IMR-90 (cell line): ENCODE results near the gene MAP3K5. TPM values are rescaled to one million over a fixed set of nuclear protein-coding genes. Genes with fewer than 3 reads are reported as not detected.

ENCODE experiments used
- ATAC-seq: fragments of 200-7000 bp; cut with Tn5 transposase; 2 replicates; pipeline ENCODE4 v1.9.1; 2020; ENCODE audit warnings: low read depth, mild to moderate bottlenecking, moderate library complexity
- BruUV-seq: library from RNA; stranded (reverse); fragments of 400-500 nt; replicated peaks from 2 replicates; lab custom pipeline; 2021; lab: Mats Ljungman, UMichigan
- CTCF ChIA-PET: fragments of 300-600 bp; formaldehyde crosslinking; extraction: SDS; loops from one replicate; lab custom pipeline; 2021; ENCODE audit warnings: antibody characterized with exemption; lab: Yijun Ruan, JAX
- POLR2A ChIA-PET: fragments of 300-600 bp; sonication (Branson Sonifier 250); formaldehyde crosslinking; loops from one replicate; lab custom pipeline; 2022; ENCODE audit warnings: antibody characterized with exemption; ENCODE audit not compliant: unreplicated experiment; lab: Charles Lee
- DNase-seq: peaks from one replicate; pipeline ENCODE4 v3.0.0; 2013
- H2AFZ ChIP-seq: replicated peaks from 2 replicates; pipeline ENCODE3; 2013; ENCODE audit warnings: low read length, mild to moderate bottlenecking; ENCODE audit not compliant: poor library complexity
- H2AK5ac ChIP-seq: 2 replicates; pipeline ENCODE4 v1.6.1; 2013; ENCODE audit warnings: low read depth, low read length, inconsistent platforms
- H2AK9ac ChIP-seq: replicated peaks from 2 replicates; pipeline ENCODE3; 2013; ENCODE audit warnings: mild to moderate bottlenecking, low read depth, low read length, moderate library complexity; ENCODE audit not compliant: poor library complexity
- H2BK120ac ChIP-seq: 2 replicates; pipeline ENCODE4 v1.6.1; 2013; ENCODE audit warnings: low read depth, low read length, inconsistent platforms
- H2BK15ac ChIP-seq: 3 replicates; pipeline ENCODE4 v1.6.1; 2013; ENCODE audit warnings: low read depth, low read length, inconsistent platforms
- H2BK20ac ChIP-seq: 2 replicates; pipeline ENCODE4 v1.6.1; 2013; ENCODE audit warnings: low read depth, mild to moderate bottlenecking, inconsistent platforms, low read length, moderate library complexity
- H2BK5ac ChIP-seq: 2 replicates; pipeline ENCODE4 v1.6.1; 2013; ENCODE audit warnings: mild to moderate bottlenecking, low read depth, low read length, inconsistent platforms; ENCODE audit not compliant: poor library complexity, severe bottlenecking
- H3K14ac ChIP-seq: replicated peaks from 2 replicates; pipeline ENCODE4 v1.6.1; 2013; ENCODE audit warnings: low read depth, low read length, inconsistent platforms
- H3K18ac ChIP-seq: 2 replicates; pipeline ENCODE4 v1.6.1; 2013; ENCODE audit warnings: low read depth, low read length, control low read depth
- H3K23ac ChIP-seq: 2 replicates; pipeline ENCODE4 v1.6.1; 2013; ENCODE audit warnings: low read depth, low read length, inconsistent platforms
- H3K27ac ChIP-seq: 2 replicates; pipeline ENCODE4 v1.5.1; 2013; ENCODE audit warnings: mild to moderate bottlenecking, control low read depth, low read length; ENCODE audit not compliant: insufficient read depth
- H3K27me3 ChIP-seq: 2 replicates; pipeline ENCODE4 v1.6.1; 2013; ENCODE audit warnings: low read length; ENCODE audit not compliant: control insufficient read depth, insufficient read depth
- H3K36me3 ChIP-seq: 2 replicates; pipeline ENCODE4 v1.6.1; 2013; ENCODE audit warnings: low read length, mixed read lengths; ENCODE audit not compliant: control insufficient read depth, insufficient read depth
- H3K4ac ChIP-seq: 2 replicates; pipeline ENCODE4 v1.6.1; 2013; ENCODE audit warnings: low read depth, low read length, inconsistent platforms
- H3K4me1 ChIP-seq: 2 replicates; pipeline ENCODE4 v1.6.1; 2013; ENCODE audit warnings: low read length, mixed read lengths; ENCODE audit not compliant: control insufficient read depth, insufficient read depth
- H3K4me2 ChIP-seq: 2 replicates; pipeline ENCODE4 v1.6.1; 2013; ENCODE audit warnings: low read depth, mild to moderate bottlenecking, control low read depth, low read length, moderate library complexity
- H3K4me3 ChIP-seq: 2 replicates; pipeline ENCODE4 v1.5.1; 2013; ENCODE audit warnings: low read depth, mild to moderate bottlenecking, control low read depth, low read length, moderate library complexity; ENCODE audit not compliant: insufficient read depth
- H3K56ac ChIP-seq: 2 replicates; pipeline ENCODE4 v1.6.1; 2013; ENCODE audit warnings: low read length, inconsistent platforms; ENCODE audit not compliant: insufficient read depth; ENCODE audit errors: extremely low read depth
- H3K79me1 ChIP-seq, 2 experiments: 2 replicates each; pipeline ENCODE4 v1.6.1; 2013; ENCODE audit warnings: low read length in 2 of 2, inconsistent platforms in 1 of 2, low read depth in 1 of 2
- H3K9ac ChIP-seq: 2 replicates; pipeline ENCODE4 v1.6.1; 2013; ENCODE audit warnings: low read depth, low read length, control low read depth
- H3K9me1 ChIP-seq: 2 replicates; pipeline ENCODE4 v1.6.1; 2013; ENCODE audit warnings: low read length, inconsistent platforms; ENCODE audit not compliant: insufficient read depth
- H3K9me3 ChIP-seq: 2 replicates; pipeline ENCODE4 v1.6.1; 2013; ENCODE audit warnings: low read length; ENCODE audit not compliant: control insufficient read depth, insufficient read depth
- H4K20me1 ChIP-seq: 2 replicates; pipeline ENCODE4 v1.6.1; 2013; ENCODE audit warnings: low read length, inconsistent platforms; ENCODE audit not compliant: insufficient read depth
- H4K5ac ChIP-seq: 2 replicates; pipeline ENCODE4 v1.6.1; 2013; ENCODE audit warnings: mild to moderate bottlenecking, low read depth, low read length, control low read depth
- H4K8ac ChIP-seq, 2 experiments: 2 replicates each; pipeline ENCODE4 v1.6.1; 2013; ENCODE audit warnings: low read depth in 2 of 2, low read length in 2 of 2, control low read depth in 1 of 2, inconsistent platforms in 1 of 2
- H4K91ac ChIP-seq: 2 replicates; pipeline ENCODE4 v1.6.1; 2013; ENCODE audit warnings: low read depth, low read length, inconsistent platforms; ENCODE audit not compliant: insufficient read depth
- BHLHE40 ChIP-seq: fragments of 150-350 bp; IDR thresholded peaks from 2 replicates; pipeline ENCODE4 v1.6.1; 2016; ENCODE audit warnings: mild to moderate bottlenecking, low read depth, low read length
- CEBPB ChIP-seq: IDR thresholded peaks from 2 replicates; pipeline ENCODE4 v1.6.1; 2012; ENCODE audit warnings: low read depth, low read length, improper control_type of control experiment
- CHD1 ChIP-seq: IDR thresholded peaks from 2 replicates; pipeline ENCODE4 v1.6.1; 2012; ENCODE audit warnings: low read depth, low read length, improper control_type of control experiment
- CTCF ChIP-seq: conservative IDR thresholded peaks from 2 replicates; pipeline ENCODE4 v1.5.1; 2012; ENCODE audit warnings: mild to moderate bottlenecking, low read depth, low read length, improper control_type of control experiment
- ELK1 ChIP-seq: fragments of 150-350 bp; IDR thresholded peaks from 2 replicates; pipeline ENCODE4 v1.6.1; 2016; ENCODE audit warnings: low read depth, mild to moderate bottlenecking, low read length, moderate library complexity, borderline replicate concordance
- FOS ChIP-seq: fragments of 150-350 bp; IDR thresholded peaks from 2 replicates; pipeline ENCODE4 v1.6.1; 2016; ENCODE audit warnings: low read depth, low read length
- MAFK ChIP-seq: IDR thresholded peaks from 2 replicates; pipeline ENCODE4 v1.6.1; 2012; ENCODE audit warnings: low read depth, low read length, improper control_type of control experiment
- MAZ ChIP-seq: IDR thresholded peaks from 2 replicates; pipeline ENCODE4 v1.6.1; 2012; ENCODE audit warnings: low read depth, mild to moderate bottlenecking, low read length, improper control_type of control experiment, moderate library complexity, borderline replicate concordance
- MXI1 ChIP-seq: IDR thresholded peaks from 2 replicates; pipeline ENCODE4 v1.6.1; 2012; ENCODE audit warnings: low read depth, mild to moderate bottlenecking, low read length, moderate library complexity, borderline replicate concordance
- NFE2L2 ChIP-seq: fragments of 150-350 bp; IDR thresholded peaks from 2 replicates; pipeline ENCODE4 v1.6.1; 2016; ENCODE audit warnings: low read depth, mild to moderate bottlenecking, low read length
- POLR2A ChIP-seq: IDR thresholded peaks from 2 replicates; pipeline ENCODE4 v1.6.1; 2012; ENCODE audit warnings: mild to moderate bottlenecking, low read depth, low read length
- RAD21 ChIP-seq: IDR thresholded peaks from 2 replicates; pipeline ENCODE4 v1.6.1; 2012; ENCODE audit warnings: low read length, improper control_type of control experiment
- RCOR1 ChIP-seq: IDR thresholded peaks from 2 replicates; pipeline ENCODE4 v1.6.1; 2012; ENCODE audit warnings: mild to moderate bottlenecking, low read length, improper control_type of control experiment; ENCODE audit not compliant: insufficient replicate concordance
- RFX5 ChIP-seq: IDR thresholded peaks from 2 replicates; pipeline ENCODE4 v1.8.0; 2012; ENCODE audit warnings: low read depth, mild to moderate bottlenecking, low read length, moderate library complexity
- SMC3 ChIP-seq: fragments of 150-350 bp; IDR thresholded peaks from 2 replicates; pipeline ENCODE4 v1.6.1; 2016; ENCODE audit warnings: low read depth, mild to moderate bottlenecking, antibody characterized with exemption, low read length, moderate library complexity
- USF2 ChIP-seq: fragments of 150-350 bp; IDR thresholded peaks from 2 replicates; pipeline ENCODE4 v1.6.1; 2017; ENCODE audit warnings: mild to moderate bottlenecking, antibody characterized with exemption, low read length, low read depth
- WGBS, 2 experiments: methylation state at CpG; one replicate each; pipeline versions ENCODE4 v1.1.5 to v1.1.7; 2013; ENCODE audit warnings: missing lambda C conversion rate in 2 of 2; ENCODE audit not compliant: insufficient read length in 1 of 2; ENCODE audit errors: extremely low coverage in 2 of 2; 5-methylcytosine and 5-hydroxymethylcytosine counted together
- dilution Hi-C: fragments of 300-500 bp; cut with HindIII; formaldehyde crosslinking; loops from one replicate; pipeline ENCODE4 v1.14.3; 2018; ENCODE audit warnings: low sequenced_read_pairs; ENCODE audit not compliant: unreplicated experiment
- in situ Hi-C: fragments of 300-500 bp; cut with MboI; formaldehyde crosslinking; loops from 3 replicates; pipeline ENCODE4 v1.14.3; 2019; ENCODE audit warnings: low sequenced_read_pairs, inconsistent platforms, mixed read lengths
- intact Hi-C: fragments of 100-400 bp; cut with micrococcal nuclease; formaldehyde crosslinking; loops from 2 replicates; pipeline ENCODE4 v1.10.0; 2022
- polyA plus RNA-seq, 3 experiments: library from polyadenylated mRNA; depleted of rRNA; stranded (reverse); fragments of >200 nt; gene quantifications; 2 replicates each; pipeline ENCODE4 v1.2.3, GENCODE V29; 2012; ENCODE audit warnings: low replicate concordance in 1 of 3
- total RNA-seq: library from RNA; depleted of rRNA; stranded (reverse); fragments of >200 nt; gene quantifications from 2 replicates; pipeline ENCODE4 v1.2.3, GENCODE V29; 2012

The MAP3K5 gene
- total and polyA plus RNA-seq, 2 of the 4 experiments (the other 2 are of a cell fraction): 5.4 to 17.6 TPM

GRCh38 chr6:136739071-136739470 is 53.2 kb downstream of the MAP3K5 start:
- no peak overlapping the region for H2BK15ac ChIP-seq
- H3K36me3 ChIP-seq: no peaks in the 10 kb centered on the region
- no peak overlapping the region for H3K23ac ChIP-seq
- dilution Hi-C loops: no loop called here
- H3K56ac ChIP-seq: no peak overlapping the region
- 0 out of 2 replicates have a peak overlapping the region, but pooled peaks have one; percentile 42 for H3K14ac ChIP-seq
- no peak overlapping the region for H2AFZ ChIP-seq
- WGBS, 2 experiments: 85% methylated on average over 2 of the region's 4 CpGs; no CpG with 5 or more reads in 1 of the 2 experiments
- intact Hi-C loops: no loop called here
- peaks cover 29% of the 10 kb centered on the region for H3K4me1 ChIP-seq
- peak overlapping the region; percentile 42 to 55; a peak in 1 of 4 replicates for H4K8ac ChIP-seq
- H3K4me3 ChIP-seq: no peak overlapping the region
- DNase-seq (no peak), ATAC-seq (no peak)
- peak overlapping the region; percentile 34 for H2BK5ac ChIP-seq
- H3K27ac ChIP-seq: peak overlapping the region; percentile 44; the same call in 1 of the 2 replicates
- peaks cover 44 to 68% of the 10 kb centered on the region in 2 experiments for H3K79me1 ChIP-seq
- H2AK9ac ChIP-seq: peak overlapping the region; percentile 1
- no peak overlapping the region for H3K4me2 ChIP-seq
- peaks cover 20% of the 10 kb centered on the region for H3K9me1 ChIP-seq
- peak overlapping the region; percentile 88 for H2AK5ac ChIP-seq
- H2BK120ac ChIP-seq: peak overlapping the region; percentile 68; the same call in 1 of the 2 replicates
- peaks cover 3% of the 10 kb centered on the region; the same call in 1 of the 2 replicates for H3K9me3 ChIP-seq
- TF ChIP-seq RAD21 (no peak), POLR2A (no peak), BHLHE40 (no peak), USF2 (no peak), ELK1 (no peak), MAFK (no peak), RFX5 (no peak), CEBPB (no peak), SMC3 (no peak), RCOR1 (no peak), NFE2L2 (no peak), CHD1 (no peak), FOS (no peak), MXI1 (no peak), MAZ (no peak), CTCF (no peak)
- peak overlapping the region; percentile 94 for H3K18ac ChIP-seq
- no peak overlapping the region for H3K9ac ChIP-seq
- ChIA-PET CTCF (interaction anchor here (0.7 to 1.4 kb wide), 2 partner anchors 44 to 71 kb away, joined by 3 read pairs; no protein-coding TSS in a partner anchor), POLR2A (no interaction called here)
- H3K27me3 ChIP-seq: no peaks in the 10 kb centered on the region
- no TSS peak for BruUV-seq
- peak overlapping the region; percentile 23 for H4K5ac ChIP-seq
- H4K20me1 ChIP-seq: peaks cover 22% of the 10 kb centered on the region; the same call in 1 of the 2 replicates
- H3K4ac ChIP-seq: peak overlapping the region; percentile 65; the same call in 1 of the 2 replicates
- H4K91ac ChIP-seq: peak overlapping the region; percentile 41; the same call in 1 of the 2 replicates
- in situ Hi-C loops: no loop called here
- H2BK20ac ChIP-seq: peak overlapping the region; percentile 3; the same call in 1 of the 2 replicates
